Measurements from ENCODE around the gene TNFSF10.
A peak's percentile ranks its signal among the peaks of the same experiment; 100 is the strongest.
"Not testable (repeated sequence)": the region's sequence is repeated elsewhere in the genome, so short reads cannot be mapped to it uniquely, and the experiment has no call there.

The TNFSF10 gene

GRCh38 chr3:172522871-172523818, at the start of gene TNFSF10:
Gene TNFSF10 (minus strand): TSS chr3:172523430. CDS start chr3:172523384, 46 bp downstream.
- no peak for DNase-seq (ENCODE audit: low read depth in 2 of 2)

GRCh38 chr3:172569128-172570008, 46.1 kb upstream of the TNFSF10 start:
- no peak for DNase-seq (ENCODE audit: low read depth in 2 of 2)

GRCh38 chr3:172568701-172569100, 45.5 kb upstream of the TNFSF10 start:
- no peak for DNase-seq (ENCODE audit: low read depth in 2 of 2)

GRCh38 chr3:172566785-172567184, 43.6 kb upstream of the TNFSF10 start:
- not testable (repeated sequence) for DNase-seq (ENCODE audit: low read depth in 2 of 2)

- no peak for DNase-seq (ENCODE audit: low read depth in 2 of 2)
Measured at GRCh38 chr3:172564499-172564898, 41.3 kb upstream of the TNFSF10 start.

GRCh38 chr3:172562871-172563865, 39.9 kb upstream of the TNFSF10 start:
- peak; percentile 74 to 75 for DNase-seq (ENCODE audit: low read depth in 2 of 2)

GRCh38 chr3:172561897-172562640, 38.8 kb upstream of the TNFSF10 start:
- DNase-seq (ENCODE audit: low read depth in 2 of 2) = no peak

- no peak for DNase-seq (ENCODE audit: low read depth in 2 of 2)
Measured at GRCh38 chr3:172560586-172560985, 37.4 kb upstream of the TNFSF10 start.

GRCh38 chr3:172560026-172560425, 36.8 kb upstream of the TNFSF10 start:
- no peak for DNase-seq (ENCODE audit: low read depth in 2 of 2)

- DNase-seq (ENCODE audit: low read depth in 2 of 2) = no peak
Measured at GRCh38 chr3:172559020-172559419, 35.8 kb upstream of the TNFSF10 start.

- DNase-seq (ENCODE audit: low read depth in 2 of 2) = peak; percentile 42 to 52
Measured at GRCh38 chr3:172557515-172558220, 34.4 kb upstream of the TNFSF10 start.

- DNase-seq (ENCODE audit: low read depth in 2 of 2) = no peak
Measured at GRCh38 chr3:172553526-172554252, 30.5 kb upstream of the TNFSF10 start.

- DNase-seq (ENCODE audit: low read depth in 2 of 2) = no peak
Measured at GRCh38 chr3:172552607-172553006, 29.4 kb upstream of the TNFSF10 start.

- DNase-seq (ENCODE audit: low read depth in 2 of 2) = no peak
Measured at GRCh38 chr3:172551874-172552273, 28.6 kb upstream of the TNFSF10 start.

- DNase-seq (ENCODE audit: low read depth in 2 of 2) = peak; percentile 44 to 46
Measured at GRCh38 chr3:172550347-172550943, 27.2 kb upstream of the TNFSF10 start.

- DNase-seq (ENCODE audit: low read depth in 2 of 2) = no peak
Measured at GRCh38 chr3:172549144-172549543, 25.9 kb upstream of the TNFSF10 start.

GRCh38 chr3:172546628-172547214, 23.5 kb upstream of the TNFSF10 start:
- DNase-seq (ENCODE audit: low read depth in 2 of 2) = no peak

- no peak for DNase-seq (ENCODE audit: low read depth in 2 of 2)
Measured at GRCh38 chr3:172546105-172546504, 22.9 kb upstream of the TNFSF10 start.

Data from fibroblast of skin of left quadriceps (primary cell).